Sigmoid colon (tissue), 4 donors: Measurements from ENCODE around the gene UST.

Source experiments
- POLR2A ChIP-seq, 2 donors: fragments of 450-650 bp; IDR thresholded peaks; one replicate each; pipeline ENCODE4 v1.6.1; 2016; ENCODE audit warnings: antibody characterized with exemption in 2 of 2, mild to moderate bottlenecking in 2 of 2, moderate library complexity in 2 of 2
- POLR2AphosphoS5 ChIP-seq, 4 donors: sonication (generic); formaldehyde crosslinking; IDR thresholded peaks; one replicate each; pipeline ENCODE4 v1.6.1; 2017; ENCODE audit warnings: antibody characterized with exemption in 4 of 4
- TF ChIP-seq, protein P1 (sequence below), 4 experiments: fragments of 450-650 bp in 3 of 4; fragments of 200-600 bp in 1 of 4; IDR thresholded peaks; one replicate each; pipeline ENCODE4 v1.5.1; 2016 to 2019; ENCODE audit warnings: antibody characterized with exemption in 4 of 4, mild to moderate bottlenecking in 3 of 4, moderate library complexity in 2 of 4

DNA sequence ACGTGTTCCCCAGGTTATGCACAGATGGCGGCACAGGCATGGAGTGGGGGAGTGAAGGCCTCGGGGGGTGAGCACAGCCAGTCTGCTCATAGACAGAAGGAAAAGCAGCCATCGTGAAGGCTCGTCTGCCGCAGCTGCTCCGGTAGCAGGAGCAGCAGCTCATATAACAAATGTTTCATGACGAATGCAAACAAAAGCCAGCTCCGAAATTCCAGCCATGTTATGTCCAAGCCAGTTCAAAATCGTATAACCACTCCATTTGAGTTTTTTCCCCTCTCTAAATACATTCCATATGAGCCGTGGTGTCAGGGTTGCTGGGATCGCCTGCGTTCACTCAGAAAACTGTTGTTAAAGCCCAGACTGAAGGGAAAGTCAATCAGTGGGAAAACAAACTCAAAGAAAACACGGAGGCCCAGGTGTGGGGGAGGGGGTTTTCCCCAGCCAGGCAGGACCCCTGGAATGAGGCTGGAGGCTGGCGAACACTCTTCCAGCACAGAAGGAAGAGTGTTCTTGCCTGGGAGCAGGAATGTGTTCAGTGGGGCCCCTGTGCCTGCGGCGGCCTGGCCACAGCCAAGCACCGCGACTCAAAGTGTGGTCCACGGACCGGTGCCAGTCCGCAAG, 290.3 kb downstream of the UST start:
- TF ChIP-seq, protein P1, sequence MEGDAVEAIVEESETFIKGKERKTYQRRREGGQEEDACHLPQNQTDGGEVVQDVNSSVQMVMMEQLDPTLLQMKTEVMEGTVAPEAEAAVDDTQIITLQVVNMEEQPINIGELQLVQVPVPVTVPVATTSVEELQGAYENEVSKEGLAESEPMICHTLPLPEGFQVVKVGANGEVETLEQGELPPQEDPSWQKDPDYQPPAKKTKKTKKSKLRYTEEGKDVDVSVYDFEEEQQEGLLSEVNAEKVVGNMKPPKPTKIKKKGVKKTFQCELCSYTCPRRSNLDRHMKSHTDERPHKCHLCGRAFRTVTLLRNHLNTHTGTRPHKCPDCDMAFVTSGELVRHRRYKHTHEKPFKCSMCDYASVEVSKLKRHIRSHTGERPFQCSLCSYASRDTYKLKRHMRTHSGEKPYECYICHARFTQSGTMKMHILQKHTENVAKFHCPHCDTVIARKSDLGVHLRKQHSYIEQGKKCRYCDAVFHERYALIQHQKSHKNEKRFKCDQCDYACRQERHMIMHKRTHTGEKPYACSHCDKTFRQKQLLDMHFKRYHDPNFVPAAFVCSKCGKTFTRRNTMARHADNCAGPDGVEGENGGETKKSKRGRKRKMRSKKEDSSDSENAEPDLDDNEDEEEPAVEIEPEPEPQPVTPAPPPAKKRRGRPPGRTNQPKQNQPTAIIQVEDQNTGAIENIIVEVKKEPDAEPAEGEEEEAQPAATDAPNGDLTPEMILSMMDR (IDR thresholded peaks at IDR 0.05): no peak
- no peak for TF ChIP-seq POLR2AphosphoS5 (IDR thresholded peaks at IDR 0.05)
- TF ChIP-seq POLR2A (IDR thresholded peaks at IDR 0.05): no peak
